ENCODE results near the gene WWP2.

The WWP2 gene

DNA sequence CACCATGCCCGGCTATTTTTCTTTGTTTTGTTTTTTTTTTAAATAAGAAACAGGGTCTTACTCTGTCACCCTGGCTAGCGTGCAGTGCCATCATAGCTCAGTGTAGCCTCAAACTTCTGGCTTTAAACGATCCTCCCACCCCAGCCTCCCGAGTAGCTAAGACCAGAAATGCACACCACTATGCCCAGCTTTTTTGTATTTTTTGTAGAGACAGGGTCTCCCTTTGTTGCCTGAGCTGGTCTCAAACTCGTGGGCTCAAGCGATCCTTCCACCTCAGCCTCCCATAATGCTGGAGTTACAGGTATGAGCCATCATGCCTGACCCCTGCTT lies 59.7 kb downstream of the WWP2 start (continued):
- TF ChIP-seq, protein P1, sequence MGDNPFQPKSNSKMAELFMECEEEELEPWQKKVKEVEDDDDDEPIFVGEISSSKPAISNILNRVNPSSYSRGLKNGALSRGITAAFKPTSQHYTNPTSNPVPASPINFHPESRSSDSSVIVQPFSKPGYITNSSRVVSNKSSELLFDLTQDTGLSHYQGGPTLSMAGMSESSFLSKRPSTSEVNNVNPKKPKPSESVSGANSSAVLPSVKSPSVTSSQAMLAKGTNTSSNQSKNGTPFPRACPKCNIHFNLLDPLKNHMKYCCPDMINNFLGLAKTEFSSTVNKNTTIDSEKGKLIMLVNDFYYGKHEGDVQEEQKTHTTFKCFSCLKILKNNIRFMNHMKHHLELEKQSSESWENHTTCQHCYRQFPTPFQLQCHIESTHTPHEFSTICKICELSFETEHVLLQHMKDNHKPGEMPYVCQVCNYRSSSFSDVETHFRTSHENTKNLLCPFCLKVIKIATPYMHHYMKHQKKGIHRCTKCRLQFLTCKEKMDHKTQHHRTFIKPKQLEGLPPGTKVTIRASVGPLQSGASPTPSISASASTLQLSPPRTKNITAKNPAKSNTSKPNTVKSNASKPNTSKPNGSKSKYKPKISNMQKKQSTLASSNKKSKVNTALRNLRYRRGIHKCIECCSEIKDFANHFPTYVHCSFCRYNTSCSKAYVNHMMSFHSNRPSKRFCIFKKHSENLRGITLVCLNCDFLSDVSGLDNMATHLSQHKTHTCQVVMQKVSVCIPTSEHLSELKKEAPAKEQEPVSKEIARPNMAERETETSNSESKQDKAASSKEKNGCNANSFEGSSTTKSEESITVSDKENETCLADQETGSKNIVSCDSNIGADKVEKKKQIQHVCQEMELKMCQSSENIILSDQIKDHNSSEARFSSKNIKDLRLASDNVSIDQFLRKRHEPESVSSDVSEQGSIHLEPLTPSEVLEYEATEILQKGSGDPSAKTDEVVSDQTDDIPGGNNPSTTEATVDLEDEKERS (tag by site-specific recombination; IDR thresholded peaks at IDR 0.05) = no peak
- TF ChIP-seq, protein P2, sequence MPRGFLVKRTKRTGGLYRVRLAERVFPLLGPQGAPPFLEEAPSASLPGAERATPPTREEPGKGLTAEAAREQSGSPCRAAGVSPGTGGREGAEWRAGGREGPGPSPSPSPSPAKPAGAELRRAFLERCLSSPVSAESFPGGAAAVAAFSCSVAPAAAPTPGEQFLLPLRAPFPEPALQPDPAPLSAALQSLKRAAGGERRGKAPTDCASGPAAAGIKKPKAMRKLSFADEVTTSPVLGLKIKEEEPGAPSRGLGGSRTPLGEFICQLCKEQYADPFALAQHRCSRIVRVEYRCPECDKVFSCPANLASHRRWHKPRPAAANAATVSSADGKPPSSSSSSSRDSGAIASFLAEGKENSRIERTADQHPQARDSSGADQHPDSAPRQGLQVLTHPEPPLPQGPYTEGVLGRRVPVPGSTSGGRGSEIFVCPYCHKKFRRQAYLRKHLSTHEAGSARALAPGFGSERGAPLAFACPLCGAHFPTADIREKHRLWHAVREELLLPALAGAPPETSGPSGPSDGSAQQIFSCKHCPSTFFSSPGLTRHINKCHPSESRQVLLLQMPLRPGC (tag by site-specific recombination; IDR thresholded peaks at IDR 0.05) = no peak
- TF ChIP-seq ZNF423 (tag by site-specific recombination; IDR thresholded peaks at IDR 0.05) (no peak), ZNF354C (tag by site-specific recombination; IDR thresholded peaks at IDR 0.05; ENCODE audit: borderline replicate concordance, low read depth) (no peak)

DNA sequence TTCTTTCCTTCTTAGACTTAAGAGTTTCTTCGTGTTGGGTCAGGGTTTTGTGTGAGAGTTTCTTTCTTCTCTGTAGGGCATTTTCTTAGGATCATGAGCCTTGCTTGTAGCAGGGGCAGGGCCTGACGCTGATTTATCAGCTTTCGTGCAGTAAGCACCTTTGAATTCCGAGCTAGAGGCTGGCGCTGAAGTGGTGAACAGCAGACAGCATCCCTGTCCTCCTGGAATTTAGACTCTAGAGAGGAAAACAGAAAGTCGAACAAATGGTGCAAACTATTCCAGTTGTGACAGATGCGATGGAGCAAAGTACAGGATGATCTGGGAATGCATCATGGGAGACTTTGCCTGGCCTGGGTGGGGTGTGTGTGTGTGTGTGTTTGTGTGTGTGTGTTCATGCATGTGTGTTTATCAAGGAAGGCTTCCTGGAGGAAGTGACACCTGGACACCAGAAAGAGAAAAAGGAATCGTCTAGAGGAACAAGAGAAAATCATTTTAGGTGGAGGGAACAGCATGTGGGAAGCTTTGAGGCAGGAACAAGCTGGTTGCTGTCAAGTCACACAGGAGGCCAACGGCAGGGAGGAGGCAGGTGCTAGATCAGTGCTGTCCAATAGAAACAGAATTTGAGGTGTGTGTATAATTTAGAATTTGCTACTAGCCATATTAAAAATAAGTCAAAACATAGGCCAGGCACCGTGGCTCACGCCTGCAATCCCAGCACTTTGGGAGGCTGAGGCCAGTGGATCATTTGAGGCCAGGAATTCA lies 60.2 kb downstream of the WWP2 start:
- Histone ChIP-seq H3K4me3 (ENCODE audit: low read depth, low read length) (no peak overlapping the region), H3K4me1 (ENCODE audit: control insufficient read depth, insufficient read depth, low read length) (no peaks in the 10 kb centered on the region), H3K9me3 (ENCODE audit: control insufficient read depth, insufficient read depth, low read depth, low read length) (no peaks in the 10 kb centered on the region), H3K27ac (ENCODE audit: extremely low read depth, low read depth, low read length) (no peak overlapping the region), H3K36me3 (ENCODE audit: control insufficient read depth in 2 of 2, insufficient read depth in 1 of 2, low read length in 2 of 2) (peaks cover 0 to 4% of the 10 kb centered on the region in 2 experiments; a peak in 2 of 3 replicates)
- CTCF ChIA-PET = no interaction called here
- TF ChIP-seq ZNF501 (tag by site-specific recombination; IDR thresholded peaks at IDR 0.05) = no peak
- TF ChIP-seq, protein P3, sequence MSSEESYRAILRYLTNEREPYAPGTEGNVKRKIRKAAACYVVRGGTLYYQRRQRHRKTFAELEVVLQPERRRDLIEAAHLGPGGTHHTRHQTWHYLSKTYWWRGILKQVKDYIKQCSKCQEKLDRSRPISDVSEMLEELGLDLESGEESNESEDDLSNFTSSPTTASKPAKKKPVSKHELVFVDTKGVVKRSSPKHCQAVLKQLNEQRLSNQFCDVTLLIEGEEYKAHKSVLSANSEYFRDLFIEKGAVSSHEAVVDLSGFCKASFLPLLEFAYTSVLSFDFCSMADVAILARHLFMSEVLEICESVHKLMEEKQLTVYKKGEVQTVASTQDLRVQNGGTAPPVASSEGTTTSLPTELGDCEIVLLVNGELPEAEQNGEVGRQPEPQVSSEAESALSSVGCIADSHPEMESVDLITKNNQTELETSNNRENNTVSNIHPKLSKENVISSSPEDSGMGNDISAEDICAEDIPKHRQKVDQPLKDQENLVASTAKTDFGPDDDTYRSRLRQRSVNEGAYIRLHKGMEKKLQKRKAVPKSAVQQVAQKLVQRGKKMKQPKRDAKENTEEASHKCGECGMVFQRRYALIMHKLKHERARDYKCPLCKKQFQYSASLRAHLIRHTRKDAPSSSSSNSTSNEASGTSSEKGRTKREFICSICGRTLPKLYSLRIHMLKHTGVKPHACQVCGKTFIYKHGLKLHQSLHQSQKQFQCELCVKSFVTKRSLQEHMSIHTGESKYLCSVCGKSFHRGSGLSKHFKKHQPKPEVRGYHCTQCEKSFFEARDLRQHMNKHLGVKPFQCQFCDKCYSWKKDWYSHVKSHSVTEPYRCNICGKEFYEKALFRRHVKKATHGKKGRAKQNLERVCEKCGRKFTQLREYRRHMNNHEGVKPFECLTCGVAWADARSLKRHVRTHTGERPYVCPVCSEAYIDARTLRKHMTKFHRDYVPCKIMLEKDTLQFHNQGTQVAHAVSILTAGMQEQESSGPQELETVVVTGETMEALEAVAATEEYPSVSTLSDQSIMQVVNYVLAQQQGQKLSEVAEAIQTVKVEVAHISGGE (tag by site-specific recombination; conservative IDR thresholded peaks at IDR 0.05; ENCODE audit: low read depth) = no peak
- no peak for TF ChIP-seq ZBTB20 (tag by site-specific recombination; IDR thresholded peaks at IDR 0.05)
- TF ChIP-seq OSR2 (tag by site-specific recombination; IDR thresholded peaks at IDR 0.05) = no peak
- TF ChIP-seq ZFP41 (tag by site-specific recombination; IDR thresholded peaks at IDR 0.05; ENCODE audit: borderline replicate concordance) = no peak
- TF ChIP-seq, protein P4, sequence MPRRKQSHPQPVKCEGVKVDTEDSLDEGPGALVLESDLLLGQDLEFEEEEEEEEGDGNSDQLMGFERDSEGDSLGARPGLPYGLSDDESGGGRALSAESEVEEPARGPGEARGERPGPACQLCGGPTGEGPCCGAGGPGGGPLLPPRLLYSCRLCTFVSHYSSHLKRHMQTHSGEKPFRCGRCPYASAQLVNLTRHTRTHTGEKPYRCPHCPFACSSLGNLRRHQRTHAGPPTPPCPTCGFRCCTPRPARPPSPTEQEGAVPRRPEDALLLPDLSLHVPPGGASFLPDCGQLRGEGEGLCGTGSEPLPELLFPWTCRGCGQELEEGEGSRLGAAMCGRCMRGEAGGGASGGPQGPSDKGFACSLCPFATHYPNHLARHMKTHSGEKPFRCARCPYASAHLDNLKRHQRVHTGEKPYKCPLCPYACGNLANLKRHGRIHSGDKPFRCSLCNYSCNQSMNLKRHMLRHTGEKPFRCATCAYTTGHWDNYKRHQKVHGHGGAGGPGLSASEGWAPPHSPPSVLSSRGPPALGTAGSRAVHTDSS (tag by site-specific recombination; IDR thresholded peaks at IDR 0.05) = no peak
- TF ChIP-seq, protein P5, sequence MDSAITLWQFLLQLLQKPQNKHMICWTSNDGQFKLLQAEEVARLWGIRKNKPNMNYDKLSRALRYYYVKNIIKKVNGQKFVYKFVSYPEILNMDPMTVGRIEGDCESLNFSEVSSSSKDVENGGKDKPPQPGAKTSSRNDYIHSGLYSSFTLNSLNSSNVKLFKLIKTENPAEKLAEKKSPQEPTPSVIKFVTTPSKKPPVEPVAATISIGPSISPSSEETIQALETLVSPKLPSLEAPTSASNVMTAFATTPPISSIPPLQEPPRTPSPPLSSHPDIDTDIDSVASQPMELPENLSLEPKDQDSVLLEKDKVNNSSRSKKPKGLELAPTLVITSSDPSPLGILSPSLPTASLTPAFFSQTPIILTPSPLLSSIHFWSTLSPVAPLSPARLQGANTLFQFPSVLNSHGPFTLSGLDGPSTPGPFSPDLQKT (IDR thresholded peaks at IDR 0.05; ENCODE audit: borderline replicate concordance, low read depth, low read length) = no peak
- no peak for TF ChIP-seq ZNF138 (tag by site-specific recombination; IDR thresholded peaks at IDR 0.05; ENCODE audit: borderline replicate concordance)
- POLR2A ChIA-PET = no interaction called here

All from HEK293 (cell line).